GM18498 (cell line): Measurements from ENCODE around the gene CDH13.
A peak's percentile ranks its signal among the peaks of the same experiment; 100 is the strongest.

Experiments used
- ATAC-seq: cut with Tn5 transposase; IDR thresholded peaks from one replicate; pipeline ENCODE4 v1.9.1; 2021; ENCODE audit warnings: mild to moderate bottlenecking, moderate library complexity; ENCODE audit not compliant: unreplicated experiment

Gene CDH13

GRCh38 chr16:83316458-83316857 is 689.7 kb downstream of the CDH13 start:
- no peak for ATAC-seq

- ATAC-seq, result no peak
Observed at GRCh38 chr16:83318390-83318789, 691.6 kb downstream of the CDH13 start.

GRCh38 chr16:83328936-83329335 is 702.2 kb downstream of the CDH13 start:
- no peak for ATAC-seq

GRCh38 chr16:83329441-83329840 is 702.7 kb downstream of the CDH13 start:
- no peak for ATAC-seq

GRCh38 chr16:83330251-83330650 is 703.5 kb downstream of the CDH13 start:
- ATAC-seq, result no peak

GRCh38 chr16:83335076-83335475 is 708.3 kb downstream of the CDH13 start:
- no peak for ATAC-seq

GRCh38 chr16:83336603-83337002 is 709.8 kb downstream of the CDH13 start:
- no peak for ATAC-seq

- no peak for ATAC-seq
Observed at GRCh38 chr16:83338138-83338537, 711.4 kb downstream of the CDH13 start.

- no peak for ATAC-seq
Observed at GRCh38 chr16:83338941-83339340, 712.2 kb downstream of the CDH13 start.

GRCh38 chr16:83343935-83344366 is 717.2 kb downstream of the CDH13 start:
- ATAC-seq, result no peak

GRCh38 chr16:83345846-83346640 is 719.3 kb downstream of the CDH13 start:
- ATAC-seq, result no peak

- ATAC-seq, result no peak
Observed at GRCh38 chr16:83348991-83349390, 722.2 kb downstream of the CDH13 start.

GRCh38 chr16:83350481-83350880 is 723.7 kb downstream of the CDH13 start:
- no peak for ATAC-seq

- ATAC-seq, result no peak
Observed at GRCh38 chr16:83351846-83352245, 725.1 kb downstream of the CDH13 start.

GRCh38 chr16:83353241-83353640 is 726.5 kb downstream of the CDH13 start:
- no peak for ATAC-seq

GRCh38 chr16:83354015-83354414 is 727.2 kb downstream of the CDH13 start:
- ATAC-seq, result no peak

- ATAC-seq, result no peak
Observed at GRCh38 chr16:83355570-83356218, 728.9 kb downstream of the CDH13 start.

GRCh38 chr16:83356266-83356665 is 729.5 kb downstream of the CDH13 start:
- ATAC-seq, result peak; percentile 88

GRCh38 chr16:83356986-83357385 is 730.2 kb downstream of the CDH13 start:
- ATAC-seq, result no peak

GRCh38 chr16:83363521-83363920 is 736.8 kb downstream of the CDH13 start:
- ATAC-seq, result no peak

- ATAC-seq, result no peak
Observed at GRCh38 chr16:83365166-83365565, 738.4 kb downstream of the CDH13 start.

GRCh38 chr16:83366228-83366627 is 739.5 kb downstream of the CDH13 start:
- ATAC-seq, result no peak
